OCI-LY7 (cell line): Measurements from ENCODE around the gene EXOC4. TPM values are rescaled to one million over a fixed set of nuclear protein-coding genes. Genes with fewer than 3 reads are reported as not detected.

Experiments used
- BruUV-seq: library from RNA; stranded (reverse); fragments of 400-500 nt; replicated peaks from 2 replicates; lab custom pipeline; 2021; lab: Mats Ljungman, UMichigan
- CTCF ChIA-PET: fragments of 300-600 bp; sonication (Branson Sonifier 250); formaldehyde crosslinking; loops from one replicate; lab custom pipeline; 2022; ENCODE audit warnings: antibody characterized with exemption; ENCODE audit not compliant: unreplicated experiment; lab: Charles Lee
- POLR2A ChIA-PET: fragments of 300-600 bp; sonication (Branson Sonifier 250); formaldehyde crosslinking; loops from one replicate; lab custom pipeline; 2022; ENCODE audit warnings: antibody characterized with exemption; lab: Charles Lee
- DNase-seq: peaks from one replicate; pipeline ENCODE4 v3.0.0-alpha.2; 2015; ENCODE audit warnings: low spot score
- H2AFZ ChIP-seq: fragments of 200-600 bp; sonication (generic), shearing (Covaris generic); 2 replicates; pipeline ENCODE4 v1.6.1; 2014; ENCODE audit warnings: mild to moderate bottlenecking, antibody characterized with exemption, low read length, moderate library complexity
- H3K27ac ChIP-seq: fragments of 200-600 bp; sonication (generic); 2 replicates; pipeline ENCODE4 v1.5.1; 2014; ENCODE audit warnings: mixed run types, low read depth, mild to moderate bottlenecking, moderate library complexity, low read length, inconsistent platforms; ENCODE audit not compliant: poor library complexity, severe bottlenecking
- H3K36me3 ChIP-seq: fragments of 200-600 bp; sonication (generic); 2 replicates; pipeline ENCODE4 v1.6.1; 2014; ENCODE audit warnings: mild to moderate bottlenecking, antibody characterized with exemption, low read length, moderate library complexity, mixed read lengths; ENCODE audit not compliant: insufficient read depth
- H3K4me1 ChIP-seq: fragments of 200-600 bp; sonication (generic); 2 replicates; pipeline ENCODE4 v1.5.1; 2014; ENCODE audit warnings: mild to moderate bottlenecking, low read length; ENCODE audit not compliant: insufficient read depth, poor library complexity, severe bottlenecking
- H3K4me2 ChIP-seq: fragments of 200-600 bp; sonication (generic); 2 replicates; pipeline ENCODE4 v1.6.1; 2014; ENCODE audit warnings: mild to moderate bottlenecking, low read length
- H3K4me3 ChIP-seq: fragments of 200-600 bp; sonication (generic); 2 replicates; pipeline ENCODE4 v1.5.1; 2014; ENCODE audit warnings: mild to moderate bottlenecking, low read depth, low read length; ENCODE audit not compliant: poor library complexity, severe bottlenecking
- H3K79me2 ChIP-seq: fragments of 200-600 bp; sonication (generic); 2 replicates; pipeline ENCODE4 v1.6.1; 2016; ENCODE audit warnings: low read depth, mild to moderate bottlenecking, low read length, moderate library complexity, mixed read lengths; ENCODE audit not compliant: insufficient read depth
- H3K9me2 ChIP-seq: fragments of 200-600 bp; sonication (generic); 2 replicates; pipeline ENCODE4 v1.6.1; 2016; ENCODE audit warnings: mild to moderate bottlenecking, low read length, mixed read lengths; ENCODE audit not compliant: insufficient read depth
- H3K9me3 ChIP-seq: fragments of 200-600 bp; sonication (generic); 2 replicates; pipeline ENCODE4 v1.6.1; 2014; ENCODE audit warnings: mild to moderate bottlenecking, mixed run types, low read length, mixed read lengths
- H4K20me1 ChIP-seq: fragments of 200-600 bp; sonication (generic); 2 replicates; pipeline ENCODE4 v1.6.1; 2014; ENCODE audit warnings: mild to moderate bottlenecking, antibody characterized with exemption, low read length, moderate library complexity, mixed read lengths; ENCODE audit not compliant: insufficient read depth
- CTCF ChIP-seq: fragments of 200-600 bp; sonication (generic); conservative IDR thresholded peaks from 2 replicates; pipeline ENCODE4 v1.5.1; 2014; ENCODE audit warnings: mild to moderate bottlenecking, antibody characterized with exemption, low read length, moderate library complexity, mixed read lengths
- EZH2phosphoT487 ChIP-seq: fragments of 200-600 bp; sonication (generic); IDR thresholded peaks from 2 replicates; pipeline ENCODE4 v1.6.1; 2018; ENCODE audit warnings: low read depth, borderline replicate concordance, mild to moderate bottlenecking, mixed run types, antibody characterized with exemption, low read length, moderate library complexity, mixed read lengths
- intact Hi-C: fragments of 100-400 bp; cut with micrococcal nuclease; formaldehyde crosslinking; loops from one replicate; pipeline ENCODE4 v1.10.0; 2022; ENCODE audit not compliant: unreplicated experiment
- total RNA-seq, 2 experiments: library from RNA; depleted of rRNA in 1 of 2; stranded (reverse); fragments of >200 nt in 1 of 2; shearing (Covaris generic) in 1 of 2; gene quantifications; 2 replicates each; pipeline ENCODE4 v1.2.3, GENCODE V29; 2014 to 2022

The EXOC4 gene
- total RNA-seq, 2 experiments from 2014 or later: 75.1 to 93.2 TPM

GRCh38 chr7:133509822-133510221 is 256.9 kb downstream of the EXOC4 start:
- Histone ChIP-seq H4K20me1 (no peaks in the 10 kb centered on the region), H3K4me1 (no peaks in the 10 kb centered on the region), H3K79me2 (no peaks in the 10 kb centered on the region), H3K36me3 (no peaks in the 10 kb centered on the region), H3K4me2 (no peak overlapping the region), H3K27ac (no peak overlapping the region), H3K4me3 (no peak overlapping the region), H3K9me3 (no peaks in the 10 kb centered on the region), H3K9me2 (no peaks in the 10 kb centered on the region), H2AFZ (no peak overlapping the region)
- BruUV-seq: no TSS peak
- intact Hi-C loops: no loop called here
- POLR2A ChIA-PET: no interaction called here
- TF ChIP-seq EZH2phosphoT487 (no peak), CTCF (no peak)
- CTCF ChIA-PET: no interaction called here
- no peak for DNase-seq

GRCh38 chr7:133510326-133511055 is 257.6 kb downstream of the EXOC4 start:
- Histone ChIP-seq H3K4me1 (no peaks in the 10 kb centered on the region), H3K36me3 (no peaks in the 10 kb centered on the region), H3K4me2 (no peak overlapping the region), H3K79me2 (no peaks in the 10 kb centered on the region), H3K4me3 (no peak overlapping the region), H3K27ac (no peak overlapping the region), H4K20me1 (no peaks in the 10 kb centered on the region), H3K9me3 (no peaks in the 10 kb centered on the region), H2AFZ (no peak overlapping the region), H3K9me2 (no peaks in the 10 kb centered on the region)
- DNase-seq: no peak
- ChIA-PET CTCF (no interaction called here), POLR2A (no interaction called here)
- intact Hi-C loops: no loop called here
- TF ChIP-seq EZH2phosphoT487 (no peak), CTCF (no peak)
- no TSS peak for BruUV-seq

- ChIA-PET CTCF (no interaction called here), POLR2A (no interaction called here)
- Histone ChIP-seq H3K27ac (no peak overlapping the region), H3K4me3 (no peak overlapping the region), H3K9me3 (no peaks in the 10 kb centered on the region), H3K9me2 (no peaks in the 10 kb centered on the region), H4K20me1 (no peaks in the 10 kb centered on the region), H3K4me1 (no peaks in the 10 kb centered on the region), H3K4me2 (no peak overlapping the region), H2AFZ (no peak overlapping the region), H3K79me2 (no peaks in the 10 kb centered on the region), H3K36me3 (no peaks in the 10 kb centered on the region)
- intact Hi-C loops: no loop called here
- DNase-seq: no peak
- no peak for TF ChIP-seq EZH2phosphoT487
- TF ChIP-seq CTCF: no peak
- BruUV-seq: no TSS peak
These were observed 258.4 kb downstream of the EXOC4 start for GRCh38 chr7:133511252-133511651.
